ENCODE data around the gene MXD3.
A peak's percentile ranks its signal among the peaks of the same experiment; 100 is the strongest.
"Not testable (repeated sequence)": the region's sequence is repeated elsewhere in the genome, so short reads cannot be mapped to it uniquely, and the experiment has no call there.

Gene MXD3

GRCh38 chr5:177307544-177308363, 3.9 kb downstream of the MXD3 start:
- H3K9ac ChIP-seq (ENCODE audit: low read length) = no peak overlapping the region

GRCh38 chr5:177306674-177307543, 4.8 kb downstream of the MXD3 start:
- no peak overlapping the region for H3K27ac ChIP-seq (ENCODE audit: low read depth, low read length)
- H3K36me3 ChIP-seq (ENCODE audit: control insufficient read depth, insufficient read depth, low read length) = peaks cover 35% of the 10 kb centered on the region
- H3K4me1 ChIP-seq (ENCODE audit: control insufficient read depth, insufficient read depth, low read length) = peaks cover 26% of the 10 kb centered on the region
- H3K9ac ChIP-seq (ENCODE audit: low read length) = no peak overlapping the region
- H3K27me3 ChIP-seq (ENCODE audit: control insufficient read depth, insufficient read depth, low read length) = no peaks in the 10 kb centered on the region
- no peaks in the 10 kb centered on the region for H3K9me3 ChIP-seq (ENCODE audit: control insufficient read depth, insufficient read depth, low read depth, low read length)
- no peak overlapping the region for H3K4me3 ChIP-seq (ENCODE audit: low read depth, low read length)

More at GRCh38 chr5:177307544-177308363, 3.9 kb downstream of the MXD3 start:
- Histone ChIP-seq H3K27ac (ENCODE audit: low read depth, low read length) (no peak overlapping the region), H3K4me3 (ENCODE audit: low read depth, low read length) (no peak overlapping the region), H3K36me3 (ENCODE audit: control insufficient read depth, insufficient read depth, low read length) (peaks cover 31% of the 10 kb centered on the region), H3K27me3 (ENCODE audit: control insufficient read depth, insufficient read depth, low read length) (no peaks in the 10 kb centered on the region), H3K4me1 (ENCODE audit: control insufficient read depth, insufficient read depth, low read length) (peaks cover 22% of the 10 kb centered on the region), H3K9me3 (ENCODE audit: control insufficient read depth, insufficient read depth, low read depth, low read length) (no peaks in the 10 kb centered on the region)

GRCh38 chr5:177306103-177306640, 5.5 kb downstream of the MXD3 start:
- H3K4me1 ChIP-seq (ENCODE audit: control insufficient read depth, insufficient read depth, low read length) = peaks cover 26% of the 10 kb centered on the region
- not testable (repeated sequence) for H3K4me3 ChIP-seq (ENCODE audit: low read depth, low read length)
- peaks cover 41% of the 10 kb centered on the region for H3K36me3 ChIP-seq (ENCODE audit: control insufficient read depth, insufficient read depth, low read length)

GRCh38 chr5:177304392-177305119, 7.1 kb downstream of the MXD3 start:
- peak overlapping the region; percentile 97 for H3K4me3 ChIP-seq (ENCODE audit: low read depth, low read length)
- no peak overlapping the region for H3K27ac ChIP-seq (ENCODE audit: low read depth, low read length)
- no peaks in the 10 kb centered on the region for H3K9me3 ChIP-seq (ENCODE audit: control insufficient read depth, insufficient read depth, low read depth, low read length)
- H3K27me3 ChIP-seq (ENCODE audit: control insufficient read depth, insufficient read depth, low read length) = no peaks in the 10 kb centered on the region
- peak overlapping the region; percentile 83 for H3K9ac ChIP-seq (ENCODE audit: low read length)
- peaks cover 41% of the 10 kb centered on the region for H3K36me3 ChIP-seq (ENCODE audit: control insufficient read depth, insufficient read depth, low read length)
- peaks cover 19% of the 10 kb centered on the region for H3K4me1 ChIP-seq (ENCODE audit: control insufficient read depth, insufficient read depth, low read length)

More at GRCh38 chr5:177306103-177306640, 5.5 kb downstream of the MXD3 start:
- H3K27ac ChIP-seq (ENCODE audit: low read depth, low read length); H3K9ac ChIP-seq (ENCODE audit: low read length); H3K9me3 ChIP-seq (ENCODE audit: control insufficient read depth, insufficient read depth, low read depth, low read length); H3K27me3 ChIP-seq (ENCODE audit: control insufficient read depth, insufficient read depth, low read length): not testable (repeated sequence)

GRCh38 chr5:177303925-177304391, 7.7 kb downstream of the MXD3 start:
- Histone ChIP-seq H3K27me3 (ENCODE audit: control insufficient read depth, insufficient read depth, low read length) (no peaks in the 10 kb centered on the region), H3K4me1 (ENCODE audit: control insufficient read depth, insufficient read depth, low read length) (peaks cover 21% of the 10 kb centered on the region)

GRCh38 chr5:177303121-177303924, 8.4 kb downstream of the MXD3 start, which contains the start of the genes PRELID1 and RAB24:
PRELID1 (plus strand) TSS chr5:177303799; CDS start chr5:177303986, 187 bp downstream.
RAB24 (minus strand) TSS chr5:177303719; CDS start chr5:177303288, 431 bp downstream.
- peak within 1 kb of the TSS; percentile 92 for H3K9ac ChIP-seq (ENCODE audit: low read length)
- peaks cover 21% of the 10 kb centered on the region for H3K4me1 ChIP-seq (ENCODE audit: control insufficient read depth, insufficient read depth, low read length)
- no peaks in the 10 kb centered on the region for H3K27me3 ChIP-seq (ENCODE audit: control insufficient read depth, insufficient read depth, low read length)
- H3K36me3 ChIP-seq (ENCODE audit: control insufficient read depth, insufficient read depth, low read length) = peaks cover 44% of the 10 kb centered on the region
- H3K9me3 ChIP-seq (ENCODE audit: control insufficient read depth, insufficient read depth, low read depth, low read length) = no peaks in the 10 kb centered on the region
- peak within 1 kb of the TSS; percentile 83 for H3K27ac ChIP-seq (ENCODE audit: low read depth, low read length)
- H3K4me3 ChIP-seq (ENCODE audit: low read depth, low read length) = peak within 1 kb of the TSS; percentile 97

More at GRCh38 chr5:177303925-177304391, 7.7 kb downstream of the MXD3 start:
- Histone ChIP-seq H3K9me3 (ENCODE audit: control insufficient read depth, insufficient read depth, low read depth, low read length) (no peaks in the 10 kb centered on the region), H3K9ac (ENCODE audit: low read length) (peak overlapping the region; percentile 83), H3K4me3 (ENCODE audit: low read depth, low read length) (peak overlapping the region; percentile 97), H3K27ac (ENCODE audit: low read depth, low read length) (peak overlapping the region; percentile 83), H3K36me3 (ENCODE audit: control insufficient read depth, insufficient read depth, low read length) (peaks cover 41% of the 10 kb centered on the region)

GRCh38 chr5:177302354-177303110, 9.2 kb downstream of the MXD3 start:
- peaks cover 46% of the 10 kb centered on the region for H3K36me3 ChIP-seq (ENCODE audit: control insufficient read depth, insufficient read depth, low read length)
- no peaks in the 10 kb centered on the region for H3K9me3 ChIP-seq (ENCODE audit: control insufficient read depth, insufficient read depth, low read depth, low read length)
- peak overlapping the region; percentile 97 for H3K4me3 ChIP-seq (ENCODE audit: low read depth, low read length)
- H3K27ac ChIP-seq (ENCODE audit: low read depth, low read length) = no peak overlapping the region; the same call in 1 of the 2 replicates
- peak overlapping the region; percentile 92 for H3K9ac ChIP-seq (ENCODE audit: low read length)
- peaks cover 29% of the 10 kb centered on the region for H3K4me1 ChIP-seq (ENCODE audit: control insufficient read depth, insufficient read depth, low read length)
- H3K27me3 ChIP-seq (ENCODE audit: control insufficient read depth, insufficient read depth, low read length) = no peaks in the 10 kb centered on the region

GRCh38 chr5:177301503-177302165, 10.1 kb downstream of the MXD3 start:
- H3K27me3 ChIP-seq (ENCODE audit: control insufficient read depth, insufficient read depth, low read length) = no peaks in the 10 kb centered on the region
- peaks cover 29% of the 10 kb centered on the region for H3K4me1 ChIP-seq (ENCODE audit: control insufficient read depth, insufficient read depth, low read length)
- no peak overlapping the region for H3K9ac ChIP-seq (ENCODE audit: low read length)
- no peak overlapping the region for H3K27ac ChIP-seq (ENCODE audit: low read depth, low read length)
- no peaks in the 10 kb centered on the region for H3K9me3 ChIP-seq (ENCODE audit: control insufficient read depth, insufficient read depth, low read depth, low read length)
- no peak overlapping the region for H3K4me3 ChIP-seq (ENCODE audit: low read depth, low read length)
- H3K36me3 ChIP-seq (ENCODE audit: control insufficient read depth, insufficient read depth, low read length) = peaks cover 46% of the 10 kb centered on the region

- Histone ChIP-seq H3K36me3 (ENCODE audit: control insufficient read depth, insufficient read depth, low read length) (peaks cover 46% of the 10 kb centered on the region), H3K9me3 (ENCODE audit: control insufficient read depth, insufficient read depth, low read depth, low read length) (no peaks in the 10 kb centered on the region), H3K4me1 (ENCODE audit: control insufficient read depth, insufficient read depth, low read length) (peaks cover 29% of the 10 kb centered on the region), H3K27ac (ENCODE audit: low read depth, low read length) (no peak overlapping the region), H3K4me3 (ENCODE audit: low read depth, low read length) (no peak overlapping the region), H3K9ac (ENCODE audit: low read length) (no peak overlapping the region), H3K27me3 (ENCODE audit: control insufficient read depth, insufficient read depth, low read length) (no peaks in the 10 kb centered on the region)
Observed at GRCh38 chr5:177300951-177301350, 10.7 kb downstream of the MXD3 start.
